Fibroblast of villous mesenchyme (primary cell): ENCODE data around the gene EPM2A. TPM values are rescaled to one million over a fixed set of nuclear protein-coding genes. Genes with fewer than 3 reads are reported as not detected.

Experiments used
- DNase-seq: peaks from one replicate; pipeline ENCODE4 v3.0.0-alpha.2; 2010; ENCODE audit warnings: low read depth
- H3K4me3 ChIP-seq: 2 replicates; pipeline ENCODE4 v1.5.1; 2011; ENCODE audit warnings: low read depth, mild to moderate bottlenecking, low read length
- total RNA-seq: library from RNA; depleted of rRNA; stranded (reverse); fragments of >200 nt; gene quantifications from 2 replicates; pipeline ENCODE4 v1.2.3, GENCODE V29; 2012
- TF ChIP-seq, protein P1 (sequence below): IDR thresholded peaks from 2 replicates; pipeline ENCODE4 v1.5.1; 2012; ENCODE audit warnings: low read depth, mild to moderate bottlenecking, low read length; ENCODE audit not compliant: insufficient read depth

The EPM2A gene
- total RNA-seq, 1 donor: 7.8 TPM

DNA sequence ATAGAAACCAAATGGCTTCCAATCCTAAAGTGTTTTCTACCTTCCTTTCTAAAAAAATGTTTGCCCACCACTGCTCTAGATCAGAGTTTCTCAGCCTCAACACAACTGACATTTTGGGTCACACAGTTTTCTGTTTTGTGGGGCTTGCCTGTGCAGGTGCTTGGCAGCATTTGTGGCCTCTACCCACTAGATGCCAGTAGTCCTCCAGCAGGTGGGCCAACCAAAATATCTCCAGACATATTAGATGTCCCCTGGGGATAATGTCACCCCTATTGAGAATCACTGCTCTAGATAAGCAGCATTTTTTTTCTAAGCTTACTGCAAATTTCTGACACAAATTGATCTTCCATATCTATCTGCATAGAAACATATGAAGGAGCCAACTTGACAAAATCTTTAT, 26.3 kb upstream of the EPM2A start:
- TF ChIP-seq, protein P1, sequence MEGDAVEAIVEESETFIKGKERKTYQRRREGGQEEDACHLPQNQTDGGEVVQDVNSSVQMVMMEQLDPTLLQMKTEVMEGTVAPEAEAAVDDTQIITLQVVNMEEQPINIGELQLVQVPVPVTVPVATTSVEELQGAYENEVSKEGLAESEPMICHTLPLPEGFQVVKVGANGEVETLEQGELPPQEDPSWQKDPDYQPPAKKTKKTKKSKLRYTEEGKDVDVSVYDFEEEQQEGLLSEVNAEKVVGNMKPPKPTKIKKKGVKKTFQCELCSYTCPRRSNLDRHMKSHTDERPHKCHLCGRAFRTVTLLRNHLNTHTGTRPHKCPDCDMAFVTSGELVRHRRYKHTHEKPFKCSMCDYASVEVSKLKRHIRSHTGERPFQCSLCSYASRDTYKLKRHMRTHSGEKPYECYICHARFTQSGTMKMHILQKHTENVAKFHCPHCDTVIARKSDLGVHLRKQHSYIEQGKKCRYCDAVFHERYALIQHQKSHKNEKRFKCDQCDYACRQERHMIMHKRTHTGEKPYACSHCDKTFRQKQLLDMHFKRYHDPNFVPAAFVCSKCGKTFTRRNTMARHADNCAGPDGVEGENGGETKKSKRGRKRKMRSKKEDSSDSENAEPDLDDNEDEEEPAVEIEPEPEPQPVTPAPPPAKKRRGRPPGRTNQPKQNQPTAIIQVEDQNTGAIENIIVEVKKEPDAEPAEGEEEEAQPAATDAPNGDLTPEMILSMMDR: no peak
- DNase-seq: no peak
- H3K4me3 ChIP-seq: no peak overlapping the region

DNA sequence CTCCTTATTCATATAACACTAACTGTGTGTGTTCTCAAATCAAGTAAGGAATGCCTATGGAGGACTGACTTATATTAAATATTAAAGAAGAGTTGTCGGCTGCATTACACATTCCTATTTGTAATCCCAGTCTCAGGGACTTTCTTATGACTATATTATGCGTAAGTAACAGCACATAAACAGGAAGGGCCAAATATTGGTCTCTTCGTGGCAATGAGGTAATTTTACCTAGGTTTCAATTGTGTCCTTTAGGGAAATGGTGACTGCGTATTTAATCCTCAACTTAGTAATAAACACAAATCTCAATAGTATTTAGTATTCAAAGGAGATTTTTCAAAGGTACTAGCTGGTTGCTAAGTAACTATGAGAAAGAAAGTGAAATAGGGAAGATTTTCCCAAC, 22.8 kb upstream of the EPM2A start:
- no peak for DNase-seq
- TF ChIP-seq, protein P1: no peak
- H3K4me3 ChIP-seq: no peak overlapping the region

DNA sequence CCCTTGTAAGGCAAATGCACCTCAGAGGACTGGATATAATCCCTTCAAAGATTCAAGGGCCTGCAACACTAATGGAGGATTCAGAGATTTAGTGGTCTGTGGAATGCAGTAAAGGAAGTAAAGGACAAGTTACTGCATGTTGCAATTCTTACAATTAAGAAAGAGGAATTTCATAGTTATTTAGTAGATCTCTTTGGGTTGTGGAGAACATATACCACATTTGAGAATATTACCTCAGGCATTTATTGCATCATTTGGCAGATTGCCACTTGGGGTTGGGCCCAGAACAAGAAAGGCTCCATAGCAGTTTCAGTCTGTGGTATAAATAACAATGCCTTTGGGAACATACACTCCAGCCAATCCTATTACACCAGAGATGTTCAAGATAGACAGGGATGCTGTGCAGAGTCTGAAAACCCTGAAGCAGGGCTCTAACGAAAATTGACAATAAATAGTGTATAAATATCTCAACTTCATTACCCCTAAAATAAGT, 20.9 kb upstream of the EPM2A start:
- TF ChIP-seq, protein P1: no peak
- no peak overlapping the region for H3K4me3 ChIP-seq
- DNase-seq: peak; percentile 95

DNA sequence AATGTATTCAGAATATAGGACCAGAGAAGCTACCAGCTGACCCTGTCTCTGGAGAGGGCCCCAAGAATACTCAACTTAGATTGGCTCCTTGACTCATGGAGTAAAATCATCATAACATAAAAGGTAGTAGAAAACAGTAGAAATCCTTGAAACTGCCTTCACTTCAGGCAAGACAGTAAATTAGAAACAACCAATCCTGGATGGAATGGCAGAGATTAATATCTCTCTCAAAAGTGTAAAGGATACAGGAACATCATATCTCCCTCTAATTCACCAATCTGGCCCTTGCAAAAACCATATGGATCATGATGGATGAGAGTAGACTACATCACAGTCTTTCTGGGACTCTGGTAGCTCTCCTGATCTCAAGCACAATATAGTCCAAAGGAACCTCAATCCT, 20.4 kb upstream of the EPM2A start:
- no peak overlapping the region for H3K4me3 ChIP-seq
- TF ChIP-seq, protein P1: no peak
- DNase-seq: no peak

DNA sequence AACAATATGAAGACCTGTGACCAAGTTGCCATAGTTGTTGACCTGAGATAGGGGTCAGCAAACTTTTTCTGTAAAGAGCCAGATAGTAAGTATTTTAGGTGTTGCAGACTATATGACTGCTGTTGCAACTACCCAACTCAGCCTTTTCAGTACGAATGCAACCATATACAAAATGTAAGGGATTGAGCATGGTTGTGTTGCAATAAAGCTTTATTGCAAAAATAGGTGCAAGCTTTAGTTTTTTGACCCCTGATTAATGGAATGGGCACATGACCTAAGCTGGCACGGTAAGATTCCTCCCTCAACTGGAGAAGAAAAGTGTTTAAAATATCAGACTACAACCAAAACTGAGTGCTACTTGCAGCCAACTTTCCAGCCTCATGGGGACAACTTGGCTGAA, 17.3 kb upstream of the EPM2A start:
- H3K4me3 ChIP-seq: no peak overlapping the region
- no peak for DNase-seq
- TF ChIP-seq, protein P1: no peak

DNA sequence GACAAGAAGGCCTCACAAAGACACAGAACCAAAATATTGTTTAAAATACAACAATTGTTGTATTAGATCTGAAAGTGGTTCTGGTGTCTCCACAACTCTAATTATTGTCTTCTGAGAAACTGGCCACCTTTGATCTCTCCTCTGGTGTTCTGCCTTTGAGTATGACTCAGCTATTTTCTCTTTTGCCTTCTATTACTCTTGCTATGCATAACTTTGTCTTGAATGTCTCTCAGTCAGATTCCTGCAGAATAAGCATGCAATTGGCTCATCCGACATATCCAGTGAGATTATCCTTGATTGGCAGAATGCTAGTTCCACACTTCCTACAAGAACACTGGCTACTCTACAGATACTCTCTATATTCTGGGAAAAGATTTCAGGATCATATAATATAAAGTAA, 14.3 kb upstream of the EPM2A start:
- TF ChIP-seq, protein P1: no peak
- no peak overlapping the region for H3K4me3 ChIP-seq
- DNase-seq: peak; percentile 84

DNA sequence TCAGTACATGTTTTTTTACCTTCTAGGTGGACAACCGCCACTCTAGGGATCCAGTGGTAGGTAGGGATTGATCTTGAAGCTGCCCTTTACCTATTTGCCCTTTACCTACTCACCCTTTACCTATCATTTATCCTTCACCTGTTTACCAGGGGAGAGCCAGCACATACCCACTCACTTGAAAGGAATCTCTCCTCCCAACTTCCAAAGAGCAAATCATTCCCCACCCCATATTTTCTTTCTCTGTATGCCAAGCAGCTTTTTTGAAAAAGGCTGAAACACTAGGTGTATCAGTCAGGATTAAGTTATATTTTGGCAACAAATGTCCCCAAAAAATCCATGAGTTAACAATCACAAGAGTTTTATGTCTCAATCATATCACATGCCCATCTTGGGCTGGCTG, 10.5 kb upstream of the EPM2A start:
- TF ChIP-seq, protein P1: no peak
- DNase-seq: no peak
- no peak overlapping the region for H3K4me3 ChIP-seq
